HG03442 (cell line): Measurements from ENCODE around the gene LINC01488.
A peak's percentile ranks its signal among the peaks of the same experiment; 100 is the strongest.

Experiments
- ATAC-seq: cut with Tn5 transposase; IDR thresholded peaks from one replicate; pipeline ENCODE4 v1.9.1; 2021; ENCODE audit warnings: mild to moderate bottlenecking, moderate library complexity; ENCODE audit not compliant: unreplicated experiment

LINC01488 gene

GRCh38 chr11:69481393-69481844, at the start of gene LINC01488:
Gene LINC01488, plus strand, starts transcription at chr11:69481663.
- ATAC-seq: no peak

- ATAC-seq: no peak
Observed at GRCh38 chr11:69431893-69432738, 49.3 kb upstream of the LINC01488 start.

- no peak for ATAC-seq
Observed at GRCh38 chr11:69433741-69434140, 47.7 kb upstream of the LINC01488 start.

- ATAC-seq: no peak
Observed at GRCh38 chr11:69434471-69434931, 47.0 kb upstream of the LINC01488 start.

GRCh38 chr11:69435161-69435986, 46.1 kb upstream of the LINC01488 start:
- ATAC-seq: no peak

GRCh38 chr11:69436041-69436982, 45.2 kb upstream of the LINC01488 start:
- ATAC-seq: no peak

GRCh38 chr11:69437001-69437875, 44.2 kb upstream of the LINC01488 start:
- ATAC-seq: no peak

GRCh38 chr11:69437876-69438205, 43.6 kb upstream of the LINC01488 start:
- no peak for ATAC-seq

GRCh38 chr11:69438286-69438920, 43.1 kb upstream of the LINC01488 start:
- no peak for ATAC-seq

- ATAC-seq: no peak
Observed at GRCh38 chr11:69439127-69439526, 42.3 kb upstream of the LINC01488 start.

- no peak for ATAC-seq
Observed at GRCh38 chr11:69439651-69440464, 41.6 kb upstream of the LINC01488 start.

GRCh38 chr11:69440876-69441275, 40.6 kb upstream of the LINC01488 start:
- no peak for ATAC-seq

- ATAC-seq: no peak
Observed at GRCh38 chr11:69442012-69442806, 39.3 kb upstream of the LINC01488 start.

- ATAC-seq: no peak
Observed at GRCh38 chr11:69442807-69443137, 38.7 kb upstream of the LINC01488 start.

GRCh38 chr11:69443138-69443967, 38.1 kb upstream of the LINC01488 start:
- ATAC-seq: peak; percentile 82

GRCh38 chr11:69443968-69444364, 37.5 kb upstream of the LINC01488 start:
- ATAC-seq: no peak
